ENCODE data around the gene PARP3.

GRCh38 chr3:51949121-51949520 is 7.0 kb downstream of the PARP3 start:
- TF ChIP-seq CTCF (IDR thresholded peaks at IDR 0.05; ENCODE audit: insufficient read depth, low read depth, low read length) (no peak), EZH2 (IDR thresholded peaks at IDR 0.05; ENCODE audit: insufficient read depth, low read length) (no peak)

Measured in astrocyte (in vitro differentiated cells and primary cell).